ENCODE results near the gene THOC6. TPM values are rescaled to one million over a fixed set of nuclear protein-coding genes. Genes with fewer than 3 reads are reported as not detected.

Gene THOC6
- total RNA-seq, 2 donors from 2014 or later, result 19.0 to 24.7 TPM

- TF ChIP-seq CTCF (IDR thresholded peaks at IDR 0.05), result peak; percentile 6
Measured at GRCh38 chr16:3021449-3022207, 2.2 kb upstream of the THOC6 start.

DNA sequence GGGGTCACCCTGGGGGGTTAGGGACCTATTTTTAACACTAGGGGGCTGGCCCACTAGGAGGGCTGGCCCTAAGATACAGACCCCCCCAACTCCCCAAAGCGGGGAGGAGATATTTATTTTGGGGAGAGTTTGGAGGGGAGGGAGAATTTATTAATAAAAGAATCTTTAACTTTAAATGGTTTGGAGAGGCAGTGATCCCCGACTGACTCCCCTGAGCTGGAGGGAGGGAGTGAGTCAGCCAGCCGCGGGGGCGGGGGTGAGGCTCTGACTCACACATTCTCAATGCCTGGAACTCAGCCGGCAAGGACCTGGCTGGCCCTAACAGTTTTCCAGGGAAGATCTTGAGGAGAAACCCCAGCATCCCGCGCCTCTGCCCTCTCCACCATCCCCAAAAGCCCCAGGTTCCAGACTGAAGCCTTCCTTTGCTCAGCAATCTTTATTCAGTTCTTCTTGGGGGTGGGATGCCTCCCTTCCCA is 1.6 kb upstream of the THOC6 start:
- H3K36me3 ChIP-seq, result peaks cover 12% of the 10 kb centered on the region
- H3K27me3 ChIP-seq (replicated peaks; ENCODE audit: insufficient read depth), result no peaks in the 10 kb centered on the region
- no peak for TF ChIP-seq CTCF (IDR thresholded peaks at IDR 0.05)
- H3K4me3 ChIP-seq, result peak overlapping the region; percentile 98
- H3K27ac ChIP-seq, result peak overlapping the region; percentile 94 to 100
- peaks cover 0 to 39% of the 10 kb centered on the region in 2 donors for H3K4me1 ChIP-seq (ENCODE audit: control insufficient read depth in 1 of 2, low read depth in 2 of 2)
- H3K9me3 ChIP-seq, result no peaks in the 10 kb centered on the region
- ATAC-seq (ENCODE audit: insufficient number of reproducible peaks, low FRiP score, low read depth) (peak; percentile 36), DNase-seq (ENCODE audit: low spot score) (peak; percentile 78)

More at GRCh38 chr16:3021449-3022207, 2.2 kb upstream of the THOC6 start:
- Histone ChIP-seq H3K9me3 (no peaks in the 10 kb centered on the region), H3K36me3 (peaks cover 10% of the 10 kb centered on the region), H3K27me3 (replicated peaks; ENCODE audit: insufficient read depth) (no peaks in the 10 kb centered on the region), H3K4me1 (ENCODE audit: control insufficient read depth in 1 of 2, low read depth in 2 of 2) (peaks cover 0 to 39% of the 10 kb centered on the region in 2 donors), H3K27ac (peak overlapping the region; percentile 94 to 100), H3K4me3 (peak overlapping the region; percentile 98)
- DNase-seq (ENCODE audit: low spot score) (peak; percentile 75), ATAC-seq (ENCODE audit: insufficient number of reproducible peaks, low FRiP score, low read depth) (peak; percentile 30)

- ATAC-seq (ENCODE audit: insufficient number of reproducible peaks, low FRiP score, low read depth) (peak; percentile 3), DNase-seq (ENCODE audit: low spot score) (peak; percentile 45)
- TF ChIP-seq CTCF (IDR thresholded peaks at IDR 0.05), result no peak
- Histone ChIP-seq H3K4me1 (ENCODE audit: control insufficient read depth in 1 of 2, low read depth in 2 of 2) (peaks cover 0 to 39% of the 10 kb centered on the region in 2 donors), H3K9me3 (no peaks in the 10 kb centered on the region), H3K27me3 (replicated peaks; ENCODE audit: insufficient read depth) (no peaks in the 10 kb centered on the region), H3K4me3 (peak overlapping the region; percentile 98), H3K36me3 (peaks cover 12% of the 10 kb centered on the region), H3K27ac (peak overlapping the region; percentile 94 to 100)
Measured at GRCh38 chr16:3022684-3023414, 986 bp upstream of the THOC6 start.

DNA sequence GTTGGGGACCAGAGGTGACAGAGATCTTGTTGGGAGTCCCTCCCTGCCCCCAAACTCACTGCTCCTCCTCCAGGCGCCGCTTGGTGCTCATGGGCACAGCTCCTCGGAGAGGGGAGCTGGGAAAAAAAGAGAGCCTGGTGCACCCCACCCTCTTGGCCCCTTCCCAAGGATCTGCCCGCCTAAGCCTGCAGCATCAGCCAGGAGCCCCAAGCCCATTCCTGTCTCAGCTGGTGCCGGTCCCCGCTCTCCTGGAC is 493 bp upstream of the THOC6 start:
- ATAC-seq (ENCODE audit: insufficient number of reproducible peaks, low FRiP score, low read depth), result no peak
- Histone ChIP-seq H3K4me3 (peak overlapping the region; percentile 98), H3K36me3 (peaks cover 12% of the 10 kb centered on the region), H3K27me3 (replicated peaks; ENCODE audit: insufficient read depth) (no peaks in the 10 kb centered on the region), H3K4me1 (ENCODE audit: control insufficient read depth in 1 of 2, low read depth in 2 of 2) (peaks cover 0 to 39% of the 10 kb centered on the region in 2 donors), H3K27ac (peak overlapping the region; percentile 94 to 100), H3K9me3 (no peaks in the 10 kb centered on the region)
- TF ChIP-seq CTCF (IDR thresholded peaks at IDR 0.05), result no peak
- DNase-seq (ENCODE audit: low spot score), result peak; percentile 48

Data from thoracic aorta (tissue), 2 donors.